Measurements from ENCODE around the gene UTS2R. TPM values are rescaled to one million over a fixed set of nuclear protein-coding genes. Genes with fewer than 3 reads are reported as not detected.

UTS2R gene
- polyA plus RNA-seq, 1 of the 3 experiments (the other 2 are of a cell fraction) = not detected

DNA sequence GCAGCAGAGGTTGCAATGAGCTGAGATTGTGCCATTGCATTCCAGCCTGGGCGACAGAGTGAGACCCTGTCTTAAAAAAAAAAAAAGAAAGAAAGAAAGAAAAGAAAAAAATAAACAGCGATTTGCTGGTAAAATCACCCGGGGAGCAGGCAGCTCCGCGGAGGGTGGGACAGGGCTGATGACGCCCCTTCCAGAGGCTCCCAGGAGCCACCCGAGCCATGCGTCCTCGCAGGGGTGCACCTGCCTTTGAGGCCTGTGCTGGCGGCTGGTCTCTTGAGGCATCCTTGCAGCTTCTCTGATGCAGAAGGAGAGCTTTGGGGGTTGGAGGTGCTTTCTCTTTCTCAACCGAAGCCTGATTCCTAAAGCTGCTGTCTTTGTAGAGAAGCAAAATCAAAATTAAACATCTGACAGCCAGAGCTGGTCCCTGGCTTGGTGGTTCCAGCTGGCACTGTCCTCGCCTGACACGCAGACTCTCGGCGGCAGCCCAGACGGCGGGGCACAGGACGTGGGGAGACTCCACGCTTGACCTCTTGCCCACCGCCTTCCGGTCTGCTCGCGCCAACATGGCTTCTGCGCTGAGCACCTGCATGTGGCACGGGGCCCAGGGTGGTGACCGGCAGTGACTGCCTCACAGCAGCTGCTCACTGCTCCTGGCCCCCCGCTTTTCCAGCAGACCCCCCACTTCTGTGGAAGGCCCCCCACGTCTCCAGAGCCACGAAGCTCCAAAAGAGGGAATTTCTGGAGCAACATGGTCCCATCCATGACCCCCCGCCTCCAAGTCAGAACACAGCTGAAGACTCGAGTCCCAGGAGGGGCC is 6.6 kb downstream of the UTS2R start:
- no peak overlapping the region for H3K9ac ChIP-seq
- no peaks in the 10 kb centered on the region for H3K9me2 ChIP-seq
- WGBS (ENCODE audit: low lambda C conversion rate) = 35% methylated on average over 31 of the region's 31 CpGs
- H3K79me2 ChIP-seq (ENCODE audit: insufficient read depth) = no peaks in the 10 kb centered on the region
- H3K4me2 ChIP-seq = peak overlapping the region; percentile 45
- peaks cover 69% of the 10 kb centered on the region for H3K27me3 ChIP-seq (ENCODE audit: insufficient read depth)
- DNase-seq = no peak
- H3F3A ChIP-seq (replicated peaks; ENCODE audit: insufficient read depth) = peaks cover 9% of the 10 kb centered on the region
- H3K36me3 ChIP-seq (replicated peaks in 1 of 2; ENCODE audit: control insufficient read depth in 1 of 2, insufficient read depth in 2 of 2, low read length in 1 of 2) = no peaks in the 10 kb centered on the region
- peaks cover 0 to 33% of the 10 kb centered on the region in 2 experiments; a peak in 2 of 4 replicates for H3K4me1 ChIP-seq (ENCODE audit: control insufficient read depth in 1 of 2, insufficient read depth in 2 of 2, low read depth in 1 of 2, low read length in 1 of 2)
- H4K20me1 ChIP-seq (ENCODE audit: insufficient read depth) = no peaks in the 10 kb centered on the region
- POLR2A ChIA-PET = no interaction called here
- TF ChIP-seq NRF1 (IDR thresholded peaks at IDR 0.05; ENCODE audit: low read depth, low read length) = no peak
- TF ChIP-seq, protein P1, sequence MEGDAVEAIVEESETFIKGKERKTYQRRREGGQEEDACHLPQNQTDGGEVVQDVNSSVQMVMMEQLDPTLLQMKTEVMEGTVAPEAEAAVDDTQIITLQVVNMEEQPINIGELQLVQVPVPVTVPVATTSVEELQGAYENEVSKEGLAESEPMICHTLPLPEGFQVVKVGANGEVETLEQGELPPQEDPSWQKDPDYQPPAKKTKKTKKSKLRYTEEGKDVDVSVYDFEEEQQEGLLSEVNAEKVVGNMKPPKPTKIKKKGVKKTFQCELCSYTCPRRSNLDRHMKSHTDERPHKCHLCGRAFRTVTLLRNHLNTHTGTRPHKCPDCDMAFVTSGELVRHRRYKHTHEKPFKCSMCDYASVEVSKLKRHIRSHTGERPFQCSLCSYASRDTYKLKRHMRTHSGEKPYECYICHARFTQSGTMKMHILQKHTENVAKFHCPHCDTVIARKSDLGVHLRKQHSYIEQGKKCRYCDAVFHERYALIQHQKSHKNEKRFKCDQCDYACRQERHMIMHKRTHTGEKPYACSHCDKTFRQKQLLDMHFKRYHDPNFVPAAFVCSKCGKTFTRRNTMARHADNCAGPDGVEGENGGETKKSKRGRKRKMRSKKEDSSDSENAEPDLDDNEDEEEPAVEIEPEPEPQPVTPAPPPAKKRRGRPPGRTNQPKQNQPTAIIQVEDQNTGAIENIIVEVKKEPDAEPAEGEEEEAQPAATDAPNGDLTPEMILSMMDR (IDR thresholded peaks at IDR 0.05) = no peak
- TF ChIP-seq CHD2 (IDR thresholded peaks at IDR 0.05; ENCODE audit: low read length, partially characterized antibody) = no peak
- no peak for TF ChIP-seq EZH2phosphoT487 (IDR thresholded peaks at IDR 0.05; ENCODE audit: borderline replicate concordance, low read depth)
- TF ChIP-seq TEAD4 (IDR thresholded peaks at IDR 0.05; ENCODE audit: borderline replicate concordance, insufficient read depth) = no peak
- no peak for TF ChIP-seq JUND (IDR thresholded peaks at IDR 0.05)
- TF ChIP-seq FOXM1 (IDR thresholded peaks at IDR 0.05; ENCODE audit: low read depth) = no peak
- TF ChIP-seq, protein P2, sequence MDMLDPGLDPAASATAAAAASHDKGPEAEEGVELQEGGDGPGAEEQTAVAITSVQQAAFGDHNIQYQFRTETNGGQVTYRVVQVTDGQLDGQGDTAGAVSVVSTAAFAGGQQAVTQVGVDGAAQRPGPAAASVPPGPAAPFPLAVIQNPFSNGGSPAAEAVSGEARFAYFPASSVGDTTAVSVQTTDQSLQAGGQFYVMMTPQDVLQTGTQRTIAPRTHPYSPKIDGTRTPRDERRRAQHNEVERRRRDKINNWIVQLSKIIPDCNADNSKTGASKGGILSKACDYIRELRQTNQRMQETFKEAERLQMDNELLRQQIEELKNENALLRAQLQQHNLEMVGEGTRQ (IDR thresholded peaks at IDR 0.05; ENCODE audit: borderline replicate concordance, low read depth, low read length) = no peak
- no peak for TF ChIP-seq EP300 (IDR thresholded peaks at IDR 0.05; ENCODE audit: borderline replicate concordance in 1 of 2, low read depth in 1 of 2, low read length in 1 of 2)
- TF ChIP-seq, protein P3, sequence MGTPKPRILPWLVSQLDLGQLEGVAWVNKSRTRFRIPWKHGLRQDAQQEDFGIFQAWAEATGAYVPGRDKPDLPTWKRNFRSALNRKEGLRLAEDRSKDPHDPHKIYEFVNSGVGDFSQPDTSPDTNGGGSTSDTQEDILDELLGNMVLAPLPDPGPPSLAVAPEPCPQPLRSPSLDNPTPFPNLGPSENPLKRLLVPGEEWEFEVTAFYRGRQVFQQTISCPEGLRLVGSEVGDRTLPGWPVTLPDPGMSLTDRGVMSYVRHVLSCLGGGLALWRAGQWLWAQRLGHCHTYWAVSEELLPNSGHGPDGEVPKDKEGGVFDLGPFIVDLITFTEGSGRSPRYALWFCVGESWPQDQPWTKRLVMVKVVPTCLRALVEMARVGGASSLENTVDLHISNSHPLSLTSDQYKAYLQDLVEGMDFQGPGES (IDR thresholded peaks at IDR 0.05; ENCODE audit: low read depth, low read length) = no peak
- no peak for TF ChIP-seq TAF1 (IDR thresholded peaks at IDR 0.05; ENCODE audit: borderline replicate concordance, low read depth, low read length)
- H3K4me3 ChIP-seq (ENCODE audit: low read depth in 2 of 2, low read length in 1 of 2) = no peak overlapping the region
- H3K9me3 ChIP-seq = no peaks in the 10 kb centered on the region
- no peak overlapping the region for H3K27ac ChIP-seq (ENCODE audit: low read depth in 2 of 2, low read length in 1 of 2)
- H2AFZ ChIP-seq (ENCODE audit: low read depth) = no peak overlapping the region
- CTCF ChIA-PET = interaction anchor here (0.9 to 1.8 kb wide), 7 partner anchors 10 to 45 kb away, joined by 3 to 6 read pairs (median 5); no protein-coding TSS in a partner anchor

DNA sequence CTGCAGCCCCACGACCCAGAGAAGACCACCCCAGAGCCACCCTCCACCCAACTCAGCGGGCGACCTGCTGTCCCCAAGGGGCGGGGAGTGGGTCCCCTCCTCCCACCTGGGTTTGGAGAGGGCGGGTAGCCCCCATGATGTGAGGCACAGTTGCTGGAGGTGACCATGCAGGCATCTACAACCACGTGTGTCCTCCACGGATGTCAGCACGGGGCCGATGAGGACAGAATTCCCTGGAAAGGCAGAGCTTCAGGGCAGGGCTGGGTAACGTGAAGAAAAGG is 7.1 kb downstream of the UTS2R start:
- peaks cover 5% of the 10 kb centered on the region for H3F3A ChIP-seq (replicated peaks; ENCODE audit: insufficient read depth)
- no peaks in the 10 kb centered on the region for H3K79me2 ChIP-seq (ENCODE audit: insufficient read depth)
- peaks cover 63% of the 10 kb centered on the region for H3K27me3 ChIP-seq (ENCODE audit: insufficient read depth)
- no peaks in the 10 kb centered on the region for H3K9me2 ChIP-seq
- no peak overlapping the region for H3K4me3 ChIP-seq (ENCODE audit: low read depth in 2 of 2, low read length in 1 of 2)
- 15% methylated on average over 7 of the region's 10 CpGs for WGBS (ENCODE audit: low lambda C conversion rate)
- ChIA-PET CTCF (interaction anchor here (1.0 to 1.8 kb wide), 6 partner anchors 9 to 35 kb away, joined by 4 to 6 read pairs (median 5); no protein-coding TSS in a partner anchor), POLR2A (no interaction called here)
- H3K36me3 ChIP-seq (replicated peaks in 1 of 2; ENCODE audit: control insufficient read depth in 1 of 2, insufficient read depth in 2 of 2, low read length in 1 of 2) = no peaks in the 10 kb centered on the region
- no peaks in the 10 kb centered on the region for H3K9me3 ChIP-seq
- no peak overlapping the region for H2AFZ ChIP-seq (ENCODE audit: low read depth)
- no peak for TF ChIP-seq GABPA (IDR thresholded peaks at IDR 0.05; ENCODE audit: low read depth)
- TF ChIP-seq FOXJ3 (CRISPR knock-in tag; IDR thresholded peaks at IDR 0.05) = no peak
- TF ChIP-seq EZH2phosphoT487 (IDR thresholded peaks at IDR 0.05; ENCODE audit: borderline replicate concordance, low read depth) = no peak
- TF ChIP-seq RXRA (IDR thresholded peaks at IDR 0.05; ENCODE audit: borderline replicate concordance, low read depth) = no peak
- TF ChIP-seq TAF1 (IDR thresholded peaks at IDR 0.05; ENCODE audit: borderline replicate concordance, low read depth, low read length) = no peak
- no peak for TF ChIP-seq SIN3A (IDR thresholded peaks at IDR 0.05; ENCODE audit: borderline replicate concordance, low read depth, low read length)
- no peak for TF ChIP-seq YY1 (IDR thresholded peaks at IDR 0.05; ENCODE audit: low read depth)
- TF ChIP-seq, protein P4, sequence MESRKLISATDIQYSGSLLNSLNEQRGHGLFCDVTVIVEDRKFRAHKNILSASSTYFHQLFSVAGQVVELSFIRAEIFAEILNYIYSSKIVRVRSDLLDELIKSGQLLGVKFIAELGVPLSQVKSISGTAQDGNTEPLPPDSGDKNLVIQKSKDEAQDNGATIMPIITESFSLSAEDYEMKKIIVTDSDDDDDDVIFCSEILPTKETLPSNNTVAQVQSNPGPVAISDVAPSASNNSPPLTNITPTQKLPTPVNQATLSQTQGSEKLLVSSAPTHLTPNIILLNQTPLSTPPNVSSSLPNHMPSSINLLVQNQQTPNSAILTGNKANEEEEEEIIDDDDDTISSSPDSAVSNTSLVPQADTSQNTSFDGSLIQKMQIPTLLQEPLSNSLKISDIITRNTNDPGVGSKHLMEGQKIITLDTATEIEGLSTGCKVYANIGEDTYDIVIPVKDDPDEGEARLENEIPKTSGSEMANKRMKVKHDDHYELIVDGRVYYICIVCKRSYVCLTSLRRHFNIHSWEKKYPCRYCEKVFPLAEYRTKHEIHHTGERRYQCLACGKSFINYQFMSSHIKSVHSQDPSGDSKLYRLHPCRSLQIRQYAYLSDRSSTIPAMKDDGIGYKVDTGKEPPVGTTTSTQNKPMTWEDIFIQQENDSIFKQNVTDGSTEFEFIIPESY (IDR thresholded peaks at IDR 0.05; ENCODE audit: borderline replicate concordance, low read depth) = no peak
- no peak for TF ChIP-seq POLR2AphosphoS5 (IDR thresholded peaks at IDR 0.05; ENCODE audit: low read depth, low read length)
- no peak for DNase-seq
- H3K4me2 ChIP-seq = peak overlapping the region; percentile 6; the same call in 1 of the 2 replicates
- peaks cover 0 to 37% of the 10 kb centered on the region in 2 experiments; a peak in 2 of 4 replicates for H3K4me1 ChIP-seq (ENCODE audit: control insufficient read depth in 1 of 2, insufficient read depth in 2 of 2, low read depth in 1 of 2, low read length in 1 of 2)
- H4K20me1 ChIP-seq (ENCODE audit: insufficient read depth) = no peaks in the 10 kb centered on the region
- no peak overlapping the region for H3K9ac ChIP-seq
- no peak overlapping the region for H3K27ac ChIP-seq (ENCODE audit: low read depth in 2 of 2, low read length in 1 of 2)
